NOMO-1 treated with DMSO at 0.1 percent for 48 hours (cell line): ENCODE measurements around the gene ASS1.

Experiments used
- DNase-seq: peaks from one replicate; lab custom pipeline; 2025; ENCODE audit not compliant: unreplicated experiment; lab: John Stamatoyannopoulos, UW

ASS1 gene

DNA sequence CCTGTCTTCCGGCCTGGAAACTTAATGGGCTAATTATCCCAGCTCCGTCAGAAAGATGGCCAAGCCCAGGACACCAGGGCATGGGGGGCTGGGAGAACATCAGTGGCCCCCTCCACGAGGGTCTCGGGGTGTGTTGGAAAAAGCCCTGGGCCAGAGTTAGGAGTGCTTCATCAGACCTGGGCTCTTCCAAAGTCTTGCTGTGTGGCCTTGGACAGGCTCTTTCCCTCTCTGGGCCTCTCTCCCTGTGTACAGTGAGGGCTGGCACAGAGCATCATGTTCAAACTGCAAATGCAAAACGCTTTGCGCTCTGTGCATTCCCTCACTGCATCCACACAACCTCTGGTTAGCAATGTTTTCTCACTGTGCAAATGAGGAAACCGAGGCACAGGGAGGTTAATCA is 48.3 kb downstream of the ASS1 start:
- DNase-seq: no peak

DNA sequence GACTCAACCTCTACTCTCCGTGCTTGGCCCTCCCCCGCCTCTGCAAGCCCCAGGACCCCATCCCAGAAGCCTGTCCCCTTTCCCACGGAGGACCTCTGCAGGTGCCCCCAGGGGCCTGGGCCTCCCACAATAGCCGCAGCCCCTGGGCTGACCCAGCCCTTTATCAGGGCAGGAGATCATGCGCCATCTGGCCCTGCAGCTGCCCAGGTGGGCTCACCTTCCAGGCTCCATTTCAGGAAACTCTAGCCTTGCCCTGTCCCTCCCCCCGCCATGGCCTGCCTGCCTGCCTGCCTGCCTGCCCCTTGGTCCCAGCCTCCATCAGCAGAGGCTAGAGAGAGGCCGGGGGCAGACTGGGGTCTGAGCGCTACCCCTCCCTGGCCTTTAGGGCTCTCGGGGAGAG is 48.7 kb downstream of the ASS1 start:
- no peak for DNase-seq

DNA sequence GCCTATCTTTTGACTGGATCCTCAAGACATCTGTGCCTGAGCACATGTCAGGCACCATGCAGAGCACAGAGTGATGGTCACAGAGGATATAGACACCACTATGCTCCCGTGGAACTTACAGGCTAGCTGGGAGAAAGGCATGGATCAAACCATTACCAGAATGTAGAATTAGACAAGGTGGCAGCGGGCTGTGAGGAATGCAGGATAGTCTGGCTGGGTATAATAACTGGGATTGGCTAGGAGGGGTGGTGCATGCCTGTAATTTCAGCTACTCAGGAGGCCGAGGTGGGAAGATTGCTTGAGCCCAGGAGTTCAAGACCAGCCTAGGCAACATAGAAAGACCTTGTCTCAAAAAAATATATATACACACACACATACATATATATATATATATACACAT is 50.3 kb downstream of the ASS1 start:
- no peak for DNase-seq

DNA sequence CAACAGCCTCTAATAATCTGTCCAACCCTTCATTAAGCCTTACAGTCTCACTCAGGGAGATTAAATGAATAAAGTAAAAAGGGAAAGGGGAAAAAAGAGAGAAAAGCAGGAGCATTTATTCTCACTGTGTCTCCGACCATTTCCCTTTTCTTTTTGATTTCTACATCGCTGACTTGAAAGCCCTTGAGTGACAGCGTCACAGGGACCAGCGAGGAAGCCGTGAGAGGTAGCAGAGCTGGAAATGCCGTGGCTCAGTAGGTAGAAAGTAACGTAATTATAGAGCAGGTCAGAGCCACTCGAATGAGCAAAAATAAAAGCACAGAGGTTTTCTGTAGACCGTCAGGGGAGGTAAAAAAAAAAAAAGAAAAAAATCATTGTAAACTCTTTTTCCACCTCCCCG is 52.4 kb downstream of the ASS1 start:
- no peak for DNase-seq

DNA sequence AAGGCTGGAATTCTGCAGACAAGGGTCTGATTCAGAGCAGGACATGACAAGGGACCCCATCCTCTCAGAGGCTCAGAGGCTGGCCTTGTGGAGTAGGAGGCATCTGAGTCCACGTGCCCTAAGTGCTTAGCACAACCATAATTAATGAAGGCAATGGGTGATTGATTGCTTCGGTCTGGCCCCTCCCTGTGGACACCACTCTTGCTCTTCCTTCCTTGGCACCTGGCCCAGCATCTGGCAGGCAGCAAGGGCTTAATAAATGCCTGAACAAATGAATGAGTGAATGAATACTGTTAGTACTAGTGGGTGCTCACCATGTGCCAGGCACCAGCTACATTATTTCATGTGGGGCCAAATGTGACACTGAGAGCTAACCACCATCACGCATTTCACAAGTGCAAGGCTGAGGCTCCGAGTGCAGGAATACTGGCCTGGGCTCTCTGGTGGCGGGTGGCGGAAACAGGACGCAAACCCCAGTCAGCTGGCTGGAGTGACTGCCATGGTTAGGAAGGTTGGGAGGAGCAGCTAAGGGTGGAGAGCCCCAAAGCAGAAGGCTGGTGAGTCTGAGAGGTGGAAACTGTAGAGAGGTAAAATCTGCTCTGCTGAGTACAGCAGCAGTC is 53.6 kb downstream of the ASS1 start:
- DNase-seq: no peak

DNA sequence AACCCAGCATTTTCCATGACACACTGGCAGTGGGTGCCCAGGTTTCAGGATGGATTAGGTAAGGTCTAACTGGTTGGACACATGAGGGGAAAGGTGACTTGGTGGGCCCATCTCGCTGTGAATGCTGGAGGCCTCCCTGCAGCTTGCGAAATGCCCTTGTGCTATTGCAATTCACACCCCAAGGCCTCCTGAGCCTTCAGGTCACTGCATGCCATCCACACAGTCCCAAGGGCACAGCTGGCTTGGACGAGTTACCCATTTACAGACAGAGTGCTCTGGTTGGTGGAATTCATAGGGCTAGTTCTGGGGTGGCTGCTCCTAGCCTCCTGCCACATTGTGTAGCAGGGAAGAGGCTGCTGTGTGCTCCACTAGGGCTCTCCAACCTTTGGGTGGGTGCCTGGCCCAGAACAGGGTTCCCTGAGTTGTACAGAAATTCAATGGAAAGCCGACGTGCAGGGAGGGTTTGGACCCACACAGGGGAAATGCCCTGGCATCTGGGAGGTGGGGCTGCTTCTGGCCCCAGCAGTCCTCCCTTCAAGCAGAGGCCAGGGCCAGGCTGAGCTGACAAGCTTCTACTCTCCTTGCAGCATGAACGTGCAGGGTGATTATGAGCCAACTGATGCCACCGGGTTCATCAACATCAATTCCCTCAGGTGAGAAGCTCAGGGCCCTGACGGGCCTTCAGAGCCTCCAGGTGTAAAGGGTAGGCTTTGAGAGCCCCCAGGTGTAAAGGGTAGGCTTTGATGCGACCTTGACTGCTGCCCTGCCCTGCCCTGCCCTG is 54.3 kb downstream of the ASS1 start:
- no peak for DNase-seq

DNA sequence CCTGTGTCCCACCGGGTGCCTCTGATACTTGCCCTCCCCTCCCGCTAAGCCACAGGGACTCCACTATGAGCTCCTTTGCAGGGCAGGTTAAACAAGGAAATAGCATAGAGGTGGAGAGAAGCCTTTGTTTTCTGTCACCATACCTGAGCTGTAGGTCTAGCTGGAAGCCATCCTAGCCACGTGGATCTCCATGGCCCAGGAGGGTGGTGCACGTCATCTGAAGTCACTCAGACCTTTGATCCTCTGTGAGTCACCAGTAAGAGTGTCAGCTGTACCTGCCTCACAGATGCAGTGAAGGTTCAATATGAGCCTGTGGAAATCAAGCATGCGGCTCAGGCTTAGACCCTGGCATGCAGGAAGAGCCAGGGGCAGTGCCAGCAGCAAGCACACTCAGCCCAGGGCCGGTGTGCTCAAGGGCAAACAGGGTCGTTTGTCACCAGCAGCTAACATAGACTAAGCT is 55.1 kb downstream of the ASS1 start:
- DNase-seq: no peak

DNA sequence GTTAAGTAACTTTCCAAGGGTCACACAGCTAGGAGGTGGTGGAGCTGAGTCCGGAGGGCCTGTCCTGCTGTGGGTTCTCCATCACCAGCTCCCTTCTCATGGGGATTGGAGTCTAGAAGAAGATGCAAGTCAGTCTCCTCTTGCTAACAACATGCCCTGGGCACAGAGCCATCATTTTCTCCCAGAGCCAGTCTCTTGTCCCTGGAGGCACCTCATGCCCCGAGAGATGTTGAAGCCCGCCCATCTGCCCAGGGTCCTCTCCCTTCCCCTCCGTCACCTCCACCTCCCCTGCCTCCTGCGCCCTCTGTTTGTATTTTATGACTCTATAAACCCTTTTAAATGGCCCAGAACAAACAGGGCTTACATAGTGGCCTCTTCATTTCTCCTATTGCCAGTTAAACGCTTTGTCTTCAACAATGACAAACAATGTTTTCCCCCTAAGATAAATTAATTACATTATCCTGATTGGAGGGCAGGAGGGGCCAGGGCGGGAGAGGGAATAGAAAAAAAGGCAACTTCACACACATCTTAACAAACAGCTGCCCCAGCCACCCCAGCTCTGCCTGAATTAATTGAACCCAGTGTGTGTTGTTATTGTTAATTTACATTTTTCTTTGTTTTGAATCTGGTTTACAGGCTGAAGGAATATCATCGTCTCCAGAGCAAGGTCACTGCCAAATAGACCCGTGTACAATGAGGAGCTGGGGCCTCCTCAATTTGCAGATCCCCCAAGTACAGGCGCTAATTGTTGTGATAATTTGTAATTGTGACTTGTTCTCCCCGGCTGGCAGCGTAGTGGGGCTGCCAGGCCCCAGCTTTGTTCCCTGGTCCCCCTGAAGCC is 55.8 kb downstream of the ASS1 start:
- DNase-seq: no peak

GRCh38 chr9:130501639-130502038 is 56.9 kb downstream of the ASS1 start:
- DNase-seq: no peak

DNA sequence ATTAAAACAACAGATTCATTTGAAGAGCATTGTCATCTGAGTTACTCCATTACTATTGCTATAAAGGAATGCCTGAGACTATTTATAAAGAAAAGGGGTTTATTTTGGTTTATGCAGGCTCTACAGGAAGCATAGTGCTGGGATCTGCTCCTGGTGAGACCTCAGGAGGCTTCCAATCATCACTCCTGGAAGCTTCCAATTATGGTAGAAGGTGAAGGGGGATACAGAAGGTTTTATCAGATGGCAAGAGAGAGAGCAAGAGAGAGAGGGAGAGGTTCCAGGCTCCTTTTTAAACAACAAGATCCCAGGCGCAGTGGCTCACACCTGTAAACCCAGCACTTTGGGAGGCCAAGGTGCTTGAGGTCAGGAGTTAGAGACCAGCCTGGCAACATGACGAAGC is 63.5 kb downstream of the ASS1 start:
- no peak for DNase-seq

DNA sequence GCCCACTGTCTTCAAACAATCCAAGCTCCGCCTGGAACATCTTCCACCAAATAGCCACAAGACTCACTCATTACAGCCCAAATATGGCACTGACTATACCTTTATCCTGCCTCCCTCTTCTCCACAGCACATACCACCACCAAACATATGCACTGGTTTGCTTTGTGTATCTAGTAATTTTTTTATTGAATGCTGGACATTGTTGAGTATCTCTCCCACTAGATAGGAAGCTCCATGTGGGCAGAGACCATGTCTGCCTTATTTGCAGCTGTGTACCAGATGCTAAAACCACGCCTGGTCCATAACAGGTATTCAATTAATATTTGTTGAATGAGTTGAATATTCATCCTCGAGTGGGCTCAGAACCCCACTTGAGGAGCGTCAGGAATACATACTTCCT is 67.4 kb downstream of the ASS1 start:
- no peak for DNase-seq

DNA sequence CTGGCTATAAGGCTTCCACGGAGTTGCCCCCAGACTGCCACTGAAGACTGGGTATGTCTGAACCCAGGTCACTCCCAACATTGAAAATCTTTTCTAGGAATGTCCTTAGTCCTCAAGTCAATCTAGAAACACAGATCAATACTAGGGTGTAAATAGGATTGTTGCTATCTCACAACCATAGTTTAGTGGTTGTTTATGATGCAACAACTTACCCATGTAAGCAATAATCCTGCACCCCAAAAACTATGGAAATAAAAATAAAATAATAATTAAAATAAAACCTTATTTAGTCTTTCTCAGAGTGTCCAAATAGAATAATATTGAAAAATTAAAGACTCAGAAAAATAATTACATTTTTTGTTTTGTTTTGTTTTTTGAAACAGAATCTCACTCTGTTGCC is 68.3 kb downstream of the ASS1 start:
- DNase-seq: no peak

- DNase-seq: no peak
These were observed 73.5 kb downstream of the ASS1 start for GRCh38 chr9:130518233-130518632.

- no peak for DNase-seq
These were observed 74.4 kb downstream of the ASS1 start for GRCh38 chr9:130518943-130519799.

DNA sequence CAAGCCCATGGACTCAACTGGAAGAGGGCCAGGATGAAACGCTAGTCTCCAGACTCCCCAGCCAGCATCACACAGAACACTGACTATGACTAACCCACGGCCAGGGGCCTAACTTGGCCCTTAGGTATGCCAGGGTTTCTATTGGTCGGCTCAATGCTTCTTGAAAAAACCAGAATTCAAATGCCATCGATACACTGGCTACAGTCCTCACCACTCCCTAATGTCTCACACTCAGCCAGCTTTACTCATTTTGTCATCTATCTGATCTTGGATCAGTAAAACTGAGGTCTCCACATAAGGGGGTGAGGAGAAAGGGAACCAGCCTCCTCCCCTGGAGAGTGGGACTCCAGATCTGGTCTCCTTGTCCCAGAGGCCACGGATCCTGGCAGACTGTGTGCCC is 75.2 kb downstream of the ASS1 start:
- no peak for DNase-seq

DNA sequence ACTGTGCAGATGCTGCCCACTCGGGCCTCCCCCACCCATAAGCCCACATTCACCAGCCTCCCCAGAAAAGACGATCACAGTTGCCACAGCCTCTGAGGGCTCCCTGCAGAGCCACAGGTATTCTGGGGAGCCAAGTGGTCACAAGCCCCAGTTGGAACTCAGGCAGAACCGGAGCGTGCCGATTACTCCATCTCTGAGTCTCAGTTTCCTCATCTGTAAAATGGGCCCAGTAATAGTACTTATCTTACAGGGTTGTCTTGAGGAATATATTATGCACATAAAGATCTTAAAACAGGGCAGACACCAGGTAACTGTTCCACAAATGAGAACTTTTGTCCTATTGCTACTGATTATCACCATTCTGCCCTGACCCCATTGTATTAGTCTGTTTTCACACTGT is 77.0 kb downstream of the ASS1 start:
- DNase-seq: no peak

DNA sequence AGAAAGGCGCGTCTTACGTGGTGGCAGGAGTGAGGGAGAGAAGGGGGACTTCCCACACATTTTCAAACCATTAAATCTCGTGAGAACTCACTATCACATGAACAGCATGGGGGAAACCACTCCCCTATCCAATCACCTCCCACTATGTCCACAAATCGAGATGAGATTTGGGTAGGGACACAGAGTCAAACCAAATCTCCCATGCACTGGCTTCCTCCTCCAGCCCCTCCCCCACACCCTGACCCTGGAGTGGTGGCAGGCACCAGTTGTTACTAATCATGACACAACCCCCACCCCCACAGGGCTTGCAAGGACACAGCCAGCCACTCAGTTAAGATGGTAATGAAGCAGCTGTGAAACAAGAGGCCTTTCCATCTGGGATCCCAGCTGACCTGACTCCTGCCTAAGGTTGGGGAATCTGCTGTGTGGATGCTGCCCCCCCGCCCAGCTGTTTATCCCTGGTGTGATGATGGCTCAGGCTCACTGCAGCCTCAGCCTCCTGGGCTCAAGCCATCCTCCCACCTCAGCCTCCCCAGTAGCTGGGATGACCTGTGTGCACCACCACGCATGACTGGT is 77.6 kb downstream of the ASS1 start:
- DNase-seq: no peak

DNA sequence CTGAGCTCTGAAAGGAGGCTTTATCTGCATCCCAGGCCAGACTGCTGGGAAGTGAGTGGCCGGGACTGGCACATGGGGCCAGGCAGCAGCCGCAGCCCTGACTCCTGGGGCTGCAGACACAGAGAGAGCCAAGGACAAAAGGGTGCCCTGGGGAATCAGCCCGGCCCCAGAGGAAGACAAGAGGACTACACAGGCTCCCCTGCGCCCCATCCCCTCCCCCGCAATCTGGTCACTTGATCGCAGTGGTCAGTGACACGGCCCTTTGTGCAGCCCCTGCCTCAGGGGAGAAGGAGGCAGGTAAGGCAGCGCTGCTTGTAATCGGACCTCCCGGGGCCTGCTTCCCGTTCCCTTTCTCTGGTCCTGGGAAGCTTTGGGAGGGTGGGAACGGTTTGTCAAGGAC is 79.2 kb downstream of the ASS1 start:
- no peak for DNase-seq

DNA sequence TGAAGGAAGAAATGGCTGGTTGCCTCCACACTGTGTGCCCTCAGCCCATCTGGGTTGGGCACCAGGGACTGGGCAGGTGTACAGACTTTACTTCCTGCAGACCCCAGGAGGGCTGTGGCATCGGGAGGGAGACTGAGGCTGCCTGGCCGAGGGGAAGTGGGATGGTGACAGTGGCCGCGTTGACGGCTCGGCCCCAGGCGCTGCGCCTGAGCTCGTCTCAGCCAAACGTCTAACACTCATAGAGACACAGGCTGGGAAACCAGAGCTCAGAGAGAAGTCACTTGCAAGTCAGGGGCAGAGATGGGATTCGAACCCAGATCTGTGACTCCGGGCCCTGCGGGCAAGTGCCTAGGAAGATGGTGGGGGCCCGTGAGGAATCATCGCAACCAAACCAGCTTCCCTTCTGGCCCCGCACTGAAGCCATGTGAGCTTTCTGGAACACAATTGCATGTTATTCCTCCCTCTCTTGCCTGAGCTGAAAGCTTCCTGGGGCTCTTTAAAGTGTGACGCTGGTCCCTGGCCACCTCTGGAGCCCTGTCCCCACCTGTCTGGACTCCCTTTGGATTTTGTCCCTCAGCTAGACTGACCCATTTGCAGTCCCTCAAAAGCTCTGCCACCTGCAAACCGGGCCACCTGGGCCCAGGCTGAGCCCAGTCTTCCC is 81.6 kb downstream of the ASS1 start:
- DNase-seq: no peak
